GM12874 (cell line): ENCODE data around the gene ACOXL.

Experiments used
- CTCF ChIP-seq: IDR thresholded peaks from 2 replicates; pipeline ENCODE4 v1.5.1; 2011; ENCODE audit warnings: low read depth, mild to moderate bottlenecking, control low read depth, low read length, moderate library complexity; ENCODE audit not compliant: insufficient read depth

The ACOXL gene

GRCh38 chr2:111094691-111095090 is 362.3 kb downstream of the ACOXL start:
- no peak for TF ChIP-seq CTCF

GRCh38 chr2:111095434-111095833 is 363.1 kb downstream of the ACOXL start:
- TF ChIP-seq CTCF: no peak

- TF ChIP-seq CTCF: no peak
Observed at GRCh38 chr2:111099402-111099801, 367.0 kb downstream of the ACOXL start.

- TF ChIP-seq CTCF: no peak
Observed at GRCh38 chr2:111100087-111100764, 367.9 kb downstream of the ACOXL start.

GRCh38 chr2:111100765-111101162 is 368.4 kb downstream of the ACOXL start:
- no peak for TF ChIP-seq CTCF

- no peak for TF ChIP-seq CTCF
Observed at GRCh38 chr2:111101592-111101991, 369.2 kb downstream of the ACOXL start.

GRCh38 chr2:111102216-111102615 is 369.8 kb downstream of the ACOXL start:
- no peak for TF ChIP-seq CTCF
